HEK293 (cell line): ENCODE results near the gene AGT.

Experiments
- CTCF ChIA-PET: fragments of 350-600 bp; formaldehyde crosslinking; extraction: SDS; loops from one replicate; lab custom pipeline; 2021; ENCODE audit warnings: antibody characterized with exemption; lab: Yijun Ruan, JAX
- POLR2A ChIA-PET: fragments of 300-600 bp; formaldehyde crosslinking; extraction: SDS; loops from one replicate; lab custom pipeline; 2020; ENCODE audit warnings: antibody characterized with exemption, inconsistent platforms; lab: Yijun Ruan, JAX
- H3K27ac ChIP-seq: fragments of 200-500 bp; sonication (Bioruptor generic); 2 replicates; pipeline ENCODE4 v1.5.1; 2014; ENCODE audit warnings: low read depth, low read length, control low read depth, inconsistent platforms; ENCODE audit errors: extremely low read depth
- H3K36me3 ChIP-seq, 2 experiments: fragments of 200-500 bp in 1 of 2; sonication (Bioruptor generic) in 1 of 2; 1 replicate in 1 of 2; 2 replicates in 1 of 2; pipeline ENCODE4 v1.5.1; 2014 to 2017; ENCODE audit warnings: inconsistent platforms in 2 of 2, low read length in 2 of 2; ENCODE audit not compliant: control insufficient read depth in 2 of 2, insufficient read depth in 1 of 2
- H3K4me1 ChIP-seq: fragments of 200-500 bp; sonication (Bioruptor generic); 2 replicates; pipeline ENCODE4 v1.5.1; 2014; ENCODE audit warnings: mild to moderate bottlenecking, low read length, inconsistent platforms; ENCODE audit not compliant: control insufficient read depth, insufficient read depth
- H3K4me3 ChIP-seq: 2 replicates; pipeline ENCODE4 v1.5.1; 2011; ENCODE audit warnings: low read depth, mild to moderate bottlenecking, control low read depth, low read length, moderate library complexity
- H3K9me3 ChIP-seq: fragments of 200-500 bp; sonication (Bioruptor generic); 2 replicates; pipeline ENCODE4 v1.5.1; 2014; ENCODE audit warnings: low read depth, low read length, inconsistent platforms; ENCODE audit not compliant: control insufficient read depth, insufficient read depth
- BCL11A ChIP-seq: fragments of 450-650 bp; formaldehyde crosslinking; IDR thresholded peaks from 2 replicates; pipeline ENCODE4 v1.5.1; 2016; ENCODE audit warnings: low read depth, missing biosample characterization, missing genetic modification characterization
- HOXA7 ChIP-seq: sonication (generic); formaldehyde crosslinking; IDR thresholded peaks from 2 replicates; pipeline ENCODE4 v1.8.1; 2022; ENCODE audit warnings: missing genetic modification reagents, borderline replicate concordance
- HOXD13 ChIP-seq: sonication (generic); formaldehyde crosslinking; IDR thresholded peaks from 2 replicates; pipeline ENCODE4 v1.8.0; 2022; ENCODE audit warnings: missing genetic modification reagents, borderline replicate concordance
- KLF7 ChIP-seq: fragments of 450-650 bp; formaldehyde crosslinking; IDR thresholded peaks from 2 replicates; pipeline ENCODE4 v1.5.1; 2016; ENCODE audit warnings: missing biosample characterization, missing genetic modification characterization, borderline replicate concordance
- MEIS1 ChIP-seq: sonication (generic); formaldehyde crosslinking; IDR thresholded peaks from 2 replicates; pipeline ENCODE4 v1.8.1; 2022; ENCODE audit warnings: missing genetic modification reagents, mild to moderate bottlenecking, borderline replicate concordance
- PRDM1 ChIP-seq: fragments of 450-650 bp; formaldehyde crosslinking; IDR thresholded peaks from 2 replicates; pipeline ENCODE4; 2016; ENCODE audit warnings: missing biosample characterization, missing genetic modification characterization
- SP3 ChIP-seq: fragments of 450-650 bp; formaldehyde crosslinking; IDR thresholded peaks from 2 replicates; pipeline ENCODE4 v1.5.1; 2016; ENCODE audit warnings: missing biosample characterization, missing genetic modification characterization
- SP7 ChIP-seq: fragments of 450-650 bp; formaldehyde crosslinking; IDR thresholded peaks from 2 replicates; pipeline ENCODE4 v1.5.1; 2016; ENCODE audit warnings: missing biosample characterization, missing genetic modification characterization
- YY1 ChIP-seq: fragments of 450-650 bp; formaldehyde crosslinking; IDR thresholded peaks from 2 replicates; pipeline ENCODE4 v1.5.1; 2018; ENCODE audit warnings: missing biosample characterization, missing genetic modification characterization
- ZBTB17 ChIP-seq: fragments of 450-650 bp; formaldehyde crosslinking; IDR thresholded peaks from 2 replicates; pipeline ENCODE4 v1.5.1; 2016; ENCODE audit warnings: missing biosample characterization, missing genetic modification characterization
- ZFP37 ChIP-seq: fragments of 450-650 bp; formaldehyde crosslinking; IDR thresholded peaks from 2 replicates; pipeline ENCODE4 v1.5.1; 2016; ENCODE audit warnings: missing biosample characterization, missing genetic modification characterization
- ZNF132 ChIP-seq: fragments of 450-650 bp; formaldehyde crosslinking; IDR thresholded peaks from 2 replicates; pipeline ENCODE4 v1.5.1; 2017; ENCODE audit warnings: missing biosample characterization, missing genetic modification characterization, borderline replicate concordance
- ZNF157 ChIP-seq: fragments of 450-650 bp; formaldehyde crosslinking; IDR thresholded peaks from 2 replicates; pipeline ENCODE4 v1.5.1; 2016; ENCODE audit warnings: missing biosample characterization, missing genetic modification characterization
- ZNF248 ChIP-seq: fragments of 450-650 bp; formaldehyde crosslinking; IDR thresholded peaks from 2 replicates; pipeline ENCODE4 v1.5.1; 2017; ENCODE audit warnings: missing biosample characterization, missing genetic modification characterization
- ZNF341 ChIP-seq: fragments of 450-650 bp; formaldehyde crosslinking; IDR thresholded peaks from 2 replicates; pipeline ENCODE4; 2016; ENCODE audit warnings: low read depth, missing biosample characterization, missing genetic modification characterization
- ZNF350 ChIP-seq: fragments of 450-650 bp; formaldehyde crosslinking; IDR thresholded peaks from 2 replicates; pipeline ENCODE4 v1.5.0; 2017; ENCODE audit warnings: missing biosample characterization, mild to moderate bottlenecking, missing genetic modification characterization
- ZNF366 ChIP-seq: fragments of 450-650 bp; formaldehyde crosslinking; conservative IDR thresholded peaks from 2 replicates; pipeline ENCODE4 v1.5.1; 2016; ENCODE audit warnings: missing biosample characterization, missing genetic modification characterization
- ZNF529 ChIP-seq: fragments of 450-650 bp; formaldehyde crosslinking; IDR thresholded peaks from 2 replicates; pipeline ENCODE4 v1.5.1; 2017; ENCODE audit warnings: missing genetic modification characterization, missing biosample characterization; ENCODE audit not compliant: insufficient replicate concordance
- ZNF596 ChIP-seq: fragments of 450-650 bp; IDR thresholded peaks from 2 replicates; pipeline ENCODE4 v1.5.0; 2018; ENCODE audit warnings: missing biosample characterization, mild to moderate bottlenecking, missing genetic modification characterization, moderate library complexity
- ZNF791 ChIP-seq: fragments of 450-650 bp; formaldehyde crosslinking; IDR thresholded peaks from 2 replicates; pipeline ENCODE4 v1.5.1; 2016; ENCODE audit warnings: missing biosample characterization, missing genetic modification characterization
- ZSCAN30 ChIP-seq: fragments of 450-650 bp; IDR thresholded peaks from 2 replicates; pipeline ENCODE4 v1.5.1; 2018; ENCODE audit warnings: missing biosample characterization, mild to moderate bottlenecking, missing genetic modification characterization, moderate library complexity
- TF ChIP-seq, protein P1 (sequence below): fragments of 450-650 bp; IDR thresholded peaks from 2 replicates; pipeline ENCODE4 v1.5.1; 2018; ENCODE audit warnings: missing biosample characterization, missing genetic modification characterization
- TF ChIP-seq, protein P2 (sequence below): fragments of 450-650 bp; formaldehyde crosslinking; IDR thresholded peaks from 2 replicates; pipeline ENCODE4 v1.5.1; 2016; ENCODE audit warnings: missing biosample characterization, missing genetic modification characterization
- TF ChIP-seq, protein P3 (sequence below): fragments of 450-650 bp; formaldehyde crosslinking; optimal IDR thresholded peaks from 2 replicates; pipeline ENCODE3; 2016; ENCODE audit warnings: missing biosample characterization, mild to moderate bottlenecking, missing genetic modification characterization
- TF ChIP-seq, protein P4 (sequence below): fragments of 450-650 bp; formaldehyde crosslinking; IDR thresholded peaks from 2 replicates; pipeline ENCODE4 v1.5.1; 2016; ENCODE audit warnings: missing biosample characterization, missing genetic modification characterization
- TF ChIP-seq, protein P5 (sequence below): fragments of 450-650 bp; formaldehyde crosslinking; IDR thresholded peaks from 2 replicates; pipeline ENCODE4 v1.5.1; 2016; ENCODE audit warnings: missing biosample characterization, missing genetic modification characterization

AGT gene

DNA sequence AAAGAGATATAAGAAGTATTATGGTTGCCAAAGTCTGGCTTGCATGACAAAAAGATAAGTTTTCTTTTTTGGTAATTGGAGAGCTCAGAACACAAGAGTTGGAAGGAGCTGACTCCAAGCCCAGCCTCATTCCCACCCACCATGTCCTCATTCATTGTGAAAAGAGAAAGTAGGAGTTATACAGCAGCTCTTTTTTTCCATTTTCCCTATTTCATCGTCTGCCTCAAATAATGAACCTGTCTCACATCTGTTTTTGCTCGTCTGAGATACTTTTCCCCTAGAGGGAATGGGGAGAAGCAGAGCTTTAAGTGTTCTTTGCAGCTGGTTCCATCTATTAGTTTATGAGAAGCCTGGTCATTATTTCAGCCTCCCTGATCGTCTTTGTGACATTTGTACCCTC lies 34.7 kb downstream of the AGT start:
- H3K27ac ChIP-seq = no peak overlapping the region
- peaks cover 43 to 87% of the 10 kb centered on the region in 2 experiments for H3K36me3 ChIP-seq
- ChIA-PET POLR2A (no interaction called here), CTCF (interaction anchor here (0.6 kb wide), 1 partner anchor 482 kb away, joined by 3 read pairs; no protein-coding TSS in a partner anchor)
- no peak for TF ChIP-seq SP3 (tag by site-specific recombination)
- TF ChIP-seq, protein P1, sequence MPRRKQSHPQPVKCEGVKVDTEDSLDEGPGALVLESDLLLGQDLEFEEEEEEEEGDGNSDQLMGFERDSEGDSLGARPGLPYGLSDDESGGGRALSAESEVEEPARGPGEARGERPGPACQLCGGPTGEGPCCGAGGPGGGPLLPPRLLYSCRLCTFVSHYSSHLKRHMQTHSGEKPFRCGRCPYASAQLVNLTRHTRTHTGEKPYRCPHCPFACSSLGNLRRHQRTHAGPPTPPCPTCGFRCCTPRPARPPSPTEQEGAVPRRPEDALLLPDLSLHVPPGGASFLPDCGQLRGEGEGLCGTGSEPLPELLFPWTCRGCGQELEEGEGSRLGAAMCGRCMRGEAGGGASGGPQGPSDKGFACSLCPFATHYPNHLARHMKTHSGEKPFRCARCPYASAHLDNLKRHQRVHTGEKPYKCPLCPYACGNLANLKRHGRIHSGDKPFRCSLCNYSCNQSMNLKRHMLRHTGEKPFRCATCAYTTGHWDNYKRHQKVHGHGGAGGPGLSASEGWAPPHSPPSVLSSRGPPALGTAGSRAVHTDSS (tag by site-specific recombination) = no peak
- no peak for TF ChIP-seq ZNF529 (tag by site-specific recombination)
- TF ChIP-seq ZNF366 (tag by site-specific recombination) = no peak
- no peak for TF ChIP-seq ZNF791 (tag by site-specific recombination)
- TF ChIP-seq ZNF132 (tag by site-specific recombination) = no peak
- TF ChIP-seq MEIS1 (CRISPR knock-in tag) = no peak
- TF ChIP-seq ZSCAN30 = no peak
- no peak for TF ChIP-seq ZNF157 (tag by site-specific recombination)
- TF ChIP-seq BCL11A (tag by site-specific recombination) = no peak
- H3K9me3 ChIP-seq = no peaks in the 10 kb centered on the region
- peaks cover 13% of the 10 kb centered on the region; the same call in 1 of the 2 replicates for H3K4me1 ChIP-seq
- no peak overlapping the region for H3K4me3 ChIP-seq

DNA sequence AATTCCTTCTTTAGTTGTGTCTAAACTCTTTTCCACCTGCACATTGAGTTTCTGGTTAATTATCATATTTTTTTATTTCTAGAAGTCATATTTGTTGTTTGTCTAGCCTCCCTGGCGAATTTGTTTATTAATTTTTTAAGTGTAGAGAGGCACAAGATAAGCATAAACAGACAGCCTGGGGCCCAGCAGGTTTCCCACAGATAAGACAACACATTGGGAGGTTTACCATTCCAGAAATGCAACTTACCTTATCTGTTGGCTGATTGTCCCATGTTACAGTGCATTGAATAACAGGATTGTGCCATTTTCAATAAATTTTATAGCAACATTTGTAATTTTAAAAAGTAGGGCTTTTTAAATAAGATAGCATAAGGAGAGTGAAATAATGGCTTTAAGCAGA lies 36.7 kb downstream of the AGT start:
- Histone ChIP-seq H3K36me3 (peaks cover 36 to 84% of the 10 kb centered on the region in 2 experiments), H3K4me3 (no peak overlapping the region), H3K4me1 (peaks cover 13% of the 10 kb centered on the region; the same call in 1 of the 2 replicates), H3K27ac (no peak overlapping the region), H3K9me3 (no peaks in the 10 kb centered on the region)
- ChIA-PET CTCF (no interaction called here), POLR2A (no interaction called here)
- no peak for TF ChIP-seq HOXA7 (CRISPR knock-in tag)
- TF ChIP-seq ZFP37 = no peak

DNA sequence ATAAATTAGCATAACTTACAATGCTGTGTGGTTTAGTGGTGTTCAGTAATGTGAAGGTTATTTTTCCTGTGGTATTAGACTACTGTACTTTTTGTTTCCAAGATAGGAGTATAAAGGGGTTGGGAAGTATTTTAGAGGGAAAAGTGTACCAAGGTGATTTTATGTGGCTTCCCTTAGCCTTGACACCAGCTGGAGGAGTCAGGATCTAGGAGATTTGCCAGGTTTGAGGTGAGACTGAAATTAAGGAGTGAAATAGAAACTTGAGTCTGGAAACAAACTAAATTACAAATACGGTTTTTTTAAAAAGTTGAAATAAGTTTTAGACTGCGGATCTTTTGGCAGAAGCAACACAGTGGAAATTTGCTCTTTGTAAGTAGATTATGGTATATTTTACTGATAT lies 39.3 kb downstream of the AGT start:
- CTCF ChIA-PET = interaction anchor here (1.7 kb wide), 1 partner anchor 33 kb away, joined by 5 read pairs; the partner anchor contains the start of gene COG2
- peaks cover 47 to 94% of the 10 kb centered on the region in 2 experiments for H3K36me3 ChIP-seq

More for the DNA sequence above, 39.3 kb downstream of the AGT start:
- POLR2A ChIA-PET = no interaction called here
- Histone ChIP-seq H3K4me3 (no peak overlapping the region), H3K9me3 (no peaks in the 10 kb centered on the region), H3K27ac (no peak overlapping the region), H3K4me1 (no peaks in the 10 kb centered on the region)
- TF ChIP-seq ZNF341 (tag by site-specific recombination) (no peak), YY1 (tag by site-specific recombination) (no peak), ZNF596 (tag by site-specific recombination) (no peak), HOXD13 (no peak), ZNF350 (tag by site-specific recombination) (no peak), PRDM1 (tag by site-specific recombination) (no peak), ZNF248 (tag by site-specific recombination) (no peak), SP7 (tag by site-specific recombination) (no peak), KLF7 (tag by site-specific recombination) (no peak), ZBTB17 (tag by site-specific recombination) (no peak)
- TF ChIP-seq, protein P2, sequence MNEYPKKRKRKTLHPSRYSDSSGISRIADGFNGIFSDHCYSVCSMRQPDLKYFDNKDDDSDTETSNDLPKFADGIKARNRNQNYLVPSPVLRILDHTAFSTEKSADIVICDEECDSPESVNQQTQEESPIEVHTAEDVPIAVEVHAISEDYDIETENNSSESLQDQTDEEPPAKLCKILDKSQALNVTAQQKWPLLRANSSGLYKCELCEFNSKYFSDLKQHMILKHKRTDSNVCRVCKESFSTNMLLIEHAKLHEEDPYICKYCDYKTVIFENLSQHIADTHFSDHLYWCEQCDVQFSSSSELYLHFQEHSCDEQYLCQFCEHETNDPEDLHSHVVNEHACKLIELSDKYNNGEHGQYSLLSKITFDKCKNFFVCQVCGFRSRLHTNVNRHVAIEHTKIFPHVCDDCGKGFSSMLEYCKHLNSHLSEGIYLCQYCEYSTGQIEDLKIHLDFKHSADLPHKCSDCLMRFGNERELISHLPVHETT = no peak
- TF ChIP-seq, protein P3, sequence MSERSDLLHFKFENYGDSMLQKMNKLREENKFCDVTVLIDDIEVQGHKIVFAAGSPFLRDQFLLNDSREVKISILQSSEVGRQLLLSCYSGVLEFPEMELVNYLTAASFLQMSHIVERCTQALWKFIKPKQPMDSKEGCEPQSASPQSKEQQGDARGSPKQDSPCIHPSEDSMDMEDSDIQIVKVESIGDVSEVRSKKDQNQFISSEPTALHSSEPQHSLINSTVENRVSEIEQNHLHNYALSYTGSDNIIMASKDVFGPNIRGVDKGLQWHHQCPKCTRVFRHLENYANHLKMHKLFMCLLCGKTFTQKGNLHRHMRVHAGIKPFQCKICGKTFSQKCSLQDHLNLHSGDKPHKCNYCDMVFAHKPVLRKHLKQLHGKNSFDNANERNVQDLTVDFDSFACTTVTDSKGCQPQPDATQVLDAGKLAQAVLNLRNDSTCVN (tag by site-specific recombination) = no peak
- TF ChIP-seq, protein P4, sequence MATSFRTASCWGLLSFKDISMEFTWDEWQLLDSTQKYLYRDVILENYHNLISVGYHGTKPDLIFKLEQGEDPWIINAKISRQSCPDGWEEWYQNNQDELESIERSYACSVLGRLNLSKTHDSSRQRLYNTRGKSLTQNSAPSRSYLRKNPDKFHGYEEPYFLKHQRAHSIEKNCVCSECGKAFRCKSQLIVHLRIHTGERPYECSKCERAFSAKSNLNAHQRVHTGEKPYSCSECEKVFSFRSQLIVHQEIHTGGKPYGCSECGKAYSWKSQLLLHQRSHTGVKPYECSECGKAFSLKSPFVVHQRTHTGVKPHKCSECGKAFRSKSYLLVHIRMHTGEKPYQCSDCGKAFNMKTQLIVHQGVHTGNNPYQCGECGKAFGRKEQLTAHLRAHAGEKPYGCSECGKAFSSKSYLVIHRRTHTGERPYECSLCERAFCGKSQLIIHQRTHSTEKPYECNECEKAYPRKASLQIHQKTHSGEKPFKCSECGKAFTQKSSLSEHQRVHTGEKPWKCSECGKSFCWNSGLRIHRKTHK (tag by site-specific recombination) = no peak
- TF ChIP-seq, protein P5, sequence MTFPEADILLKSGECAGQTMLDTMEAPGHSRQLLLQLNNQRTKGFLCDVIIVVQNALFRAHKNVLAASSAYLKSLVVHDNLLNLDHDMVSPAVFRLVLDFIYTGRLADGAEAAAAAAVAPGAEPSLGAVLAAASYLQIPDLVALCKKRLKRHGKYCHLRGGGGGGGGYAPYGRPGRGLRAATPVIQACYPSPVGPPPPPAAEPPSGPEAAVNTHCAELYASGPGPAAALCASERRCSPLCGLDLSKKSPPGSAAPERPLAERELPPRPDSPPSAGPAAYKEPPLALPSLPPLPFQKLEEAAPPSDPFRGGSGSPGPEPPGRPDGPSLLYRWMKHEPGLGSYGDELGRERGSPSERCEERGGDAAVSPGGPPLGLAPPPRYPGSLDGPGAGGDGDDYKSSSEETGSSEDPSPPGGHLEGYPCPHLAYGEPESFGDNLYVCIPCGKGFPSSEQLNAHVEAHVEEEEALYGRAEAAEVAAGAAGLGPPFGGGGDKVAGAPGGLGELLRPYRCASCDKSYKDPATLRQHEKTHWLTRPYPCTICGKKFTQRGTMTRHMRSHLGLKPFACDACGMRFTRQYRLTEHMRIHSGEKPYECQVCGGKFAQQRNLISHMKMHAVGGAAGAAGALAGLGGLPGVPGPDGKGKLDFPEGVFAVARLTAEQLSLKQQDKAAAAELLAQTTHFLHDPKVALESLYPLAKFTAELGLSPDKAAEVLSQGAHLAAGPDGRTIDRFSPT (tag by site-specific recombination) = no peak
